Calu3 (cell line): ENCODE measurements around the gene KCNT1. TPM values are rescaled to one million over a fixed set of nuclear protein-coding genes. Genes with fewer than 3 reads are reported as not detected.

ENCODE experiments used
- BruUV-seq: library from RNA; stranded (reverse); fragments of 400-500 nt; replicated peaks from 2 replicates; lab custom pipeline; 2021; lab: Mats Ljungman, UMichigan
- CTCF ChIA-PET: fragments of 300-600 bp; sonication (Branson Sonifier 250); formaldehyde crosslinking; loops from one replicate; lab custom pipeline; 2022; ENCODE audit warnings: antibody characterized with exemption; lab: Charles Lee
- DNase-seq: peaks from one replicate; pipeline ENCODE4 v3.0.0; 2022
- H3K27ac Mint-ChIP-seq: one replicate; pipeline ENCODE4 v1.8.0; 2022; ENCODE audit warnings: mixed read lengths; ENCODE audit not compliant: unreplicated experiment
- H3K27me3 Mint-ChIP-seq: one replicate; pipeline ENCODE4 v1.8.0; 2022; ENCODE audit warnings: mixed read lengths; ENCODE audit not compliant: unreplicated experiment
- H3K36me3 Mint-ChIP-seq: one replicate; pipeline ENCODE4 v1.8.0; 2022; ENCODE audit warnings: mild to moderate bottlenecking, moderate library complexity, mixed read lengths; ENCODE audit not compliant: insufficient read depth, unreplicated experiment
- H3K4me1 Mint-ChIP-seq: one replicate; pipeline ENCODE4 v1.8.0; 2022; ENCODE audit warnings: mild to moderate bottlenecking, low read depth, mixed read lengths; ENCODE audit not compliant: unreplicated experiment
- H3K4me3 Mint-ChIP-seq: one replicate; pipeline ENCODE4 v1.8.0; 2022; ENCODE audit warnings: mild to moderate bottlenecking, low read depth, moderate library complexity, mixed read lengths; ENCODE audit not compliant: unreplicated experiment
- H3K9me3 Mint-ChIP-seq: one replicate; pipeline ENCODE4 v1.8.0; 2022; ENCODE audit warnings: low read depth, mixed read lengths; ENCODE audit not compliant: unreplicated experiment
- CTCF ChIP-seq: fragments of 200-600 bp; IDR thresholded peaks from one replicate; pipeline ENCODE4 v1.8.0; 2022; ENCODE audit warnings: antibody characterized with exemption; ENCODE audit not compliant: unreplicated experiment
- intact Hi-C: fragments of 100-400 bp; cut with micrococcal nuclease; formaldehyde crosslinking; loops from one replicate; pipeline ENCODE4 v1.10.0; 2022; ENCODE audit not compliant: unreplicated experiment
- total RNA-seq: library from RNA; stranded (reverse); gene quantifications from 2 replicates; pipeline ENCODE4 v1.2.3, GENCODE V29; 2022

KCNT1 gene
- total RNA-seq, 1 experiment from 2014 or later: not detected

GRCh38 chr9:135699440-135699839 is 2.5 kb upstream of the KCNT1 start, which contains the start of gene SOHLH1:
Gene SOHLH1 (minus strand): TSS chr9:135699481. CDS start chr9:135699467, 14 bp downstream.
- no peak for TF ChIP-seq CTCF
- DNase-seq: no peak
- Mint-ChIP-seq H3K27me3 (peaks cover 31% of the 10 kb centered on the region), H3K36me3 (no peaks in the 10 kb centered on the region), H3K27ac (no peak within 1 kb of the TSS), H3K4me3 (no peak within 1 kb of the TSS), H3K4me1 (no peaks in the 10 kb centered on the region), H3K9me3 (no peaks in the 10 kb centered on the region)
- BruUV-seq: no TSS peak
- CTCF ChIA-PET: no interaction called here
- intact Hi-C loops: no loop called here

- Mint-ChIP-seq H3K36me3 (no peaks in the 10 kb centered on the region), H3K27ac (no peak overlapping the region), H3K9me3 (no peaks in the 10 kb centered on the region), H3K4me3 (no peak overlapping the region), H3K27me3 (peaks cover 28% of the 10 kb centered on the region), H3K4me1 (no peaks in the 10 kb centered on the region)
- DNase-seq: no peak
- no peak for TF ChIP-seq CTCF
- no TSS peak for BruUV-seq
- intact Hi-C loops: no loop called here
- CTCF ChIA-PET: no interaction called here
Observed at GRCh38 chr9:135700525-135700924, 1.5 kb upstream of the KCNT1 start.

- no peaks in the 10 kb centered on the region for H3K4me1 Mint-ChIP-seq
- no peaks in the 10 kb centered on the region for H3K36me3 Mint-ChIP-seq
- intact Hi-C loops: no loop called here
- no TSS peak for BruUV-seq
- DNase-seq: no peak
- CTCF ChIA-PET: interaction anchor here (0.7 kb wide), 1 partner anchor 313 kb away, joined by 9 read pairs; no protein-coding TSS in a partner anchor
- H3K4me3 Mint-ChIP-seq: no peak overlapping the region
- no peak for TF ChIP-seq CTCF
- no peak overlapping the region for H3K27ac Mint-ChIP-seq
- peaks cover 27% of the 10 kb centered on the region for H3K27me3 Mint-ChIP-seq
- H3K9me3 Mint-ChIP-seq: no peaks in the 10 kb centered on the region
Observed at GRCh38 chr9:135701067-135701958, 672 bp upstream of the KCNT1 start.

GRCh38 chr9:135703726-135704125 is 1.7 kb downstream of the KCNT1 start:
- H3K27me3 Mint-ChIP-seq: peaks cover 24% of the 10 kb centered on the region
- no peaks in the 10 kb centered on the region for H3K4me1 Mint-ChIP-seq
- intact Hi-C loops: no loop called here
- no peak for DNase-seq
- H3K27ac Mint-ChIP-seq: no peak overlapping the region
- H3K9me3 Mint-ChIP-seq: no peaks in the 10 kb centered on the region
- TF ChIP-seq CTCF: no peak
- H3K36me3 Mint-ChIP-seq: no peaks in the 10 kb centered on the region
- CTCF ChIA-PET: no interaction called here
- BruUV-seq: no TSS peak
- H3K4me3 Mint-ChIP-seq: no peak overlapping the region
